CD14-positive monocyte (primary cell): Measurements from ENCODE around the gene HPSE2. TPM values are rescaled to one million over a fixed set of nuclear protein-coding genes. Genes with fewer than 3 reads are reported as not detected.

Experiments
- DNase-seq, 3 donors: peaks; one replicate each; pipeline ENCODE4 v3.0.0-alpha.2; 2011 to 2022
- H2AFZ ChIP-seq: 2 replicates; pipeline ENCODE4 v1.6.0; 2012; ENCODE audit warnings: mild to moderate bottlenecking, low read depth, low read length, inconsistent platforms; ENCODE audit not compliant: insufficient read depth, poor library complexity, severe bottlenecking
- H3K27ac ChIP-seq, 2 donors: 1 replicate in 1 of 2; 2 replicates in 1 of 2; pipeline ENCODE4 v1.5.1; 2012 to 2013; ENCODE audit warnings: low read length in 2 of 2, control low read depth in 1 of 2, inconsistent platforms in 1 of 2, low read depth in 1 of 2, mild to moderate bottlenecking in 1 of 2
- H3K27me3 ChIP-seq, 2 donors: one replicate each; pipeline versions ENCODE4 v1.6.0 to v1.6.1; 2011 to 2013; ENCODE audit warnings: low read length in 2 of 2; ENCODE audit not compliant: control insufficient read depth in 2 of 2, insufficient read depth in 2 of 2
- H3K36me3 ChIP-seq, 2 donors: replicated peaks in 1 of 2; 1 replicate in 1 of 2; 2 replicates in 1 of 2; pipeline versions ENCODE4 v1.5.1 to v1.6.1; 2012 to 2013; ENCODE audit warnings: low read length in 2 of 2, control low read depth in 1 of 2, inconsistent platforms in 1 of 2, mild to moderate bottlenecking in 1 of 2; ENCODE audit not compliant: insufficient read depth in 2 of 2, control insufficient read depth in 1 of 2
- H3K4me1 ChIP-seq, 2 donors: 1 replicate in 1 of 2; 2 replicates in 1 of 2; pipeline versions ENCODE4 v1.5.1 to v1.6.1; 2012 to 2013; ENCODE audit warnings: low read length in 2 of 2, control low read depth in 1 of 2, inconsistent platforms in 1 of 2, mild to moderate bottlenecking in 1 of 2, moderate library complexity in 1 of 2; ENCODE audit not compliant: insufficient read depth in 2 of 2, control insufficient read depth in 1 of 2
- H3K4me2 ChIP-seq: replicated peaks from 2 replicates; pipeline ENCODE3; 2012; ENCODE audit warnings: low read length, moderate library complexity, mild to moderate bottlenecking; ENCODE audit not compliant: poor library complexity, severe bottlenecking; ENCODE audit errors: extremely low read depth
- H3K4me3 ChIP-seq, 3 experiments: fragments of 200-600 bp in 1 of 3; sonication (generic) in 1 of 3; replicated peaks in 1 of 3; 1 replicate in 2 of 3; 2 replicates in 1 of 3; pipeline ENCODE4 v1.5.1; 2011 to 2013; ENCODE audit warnings: low read length in 3 of 3, mild to moderate bottlenecking in 3 of 3, control low read depth in 2 of 3, low read depth in 2 of 3, inconsistent platforms in 1 of 3, moderate library complexity in 1 of 3
- H3K79me2 ChIP-seq: 2 replicates; pipeline ENCODE4 v1.6.0; 2012; ENCODE audit warnings: mild to moderate bottlenecking, control low read depth, inconsistent platforms, low read length, moderate library complexity; ENCODE audit not compliant: insufficient read depth
- H3K9ac ChIP-seq: 2 replicates; pipeline ENCODE4 v1.6.0; 2017; ENCODE audit warnings: low read length, mild to moderate bottlenecking; ENCODE audit not compliant: insufficient read depth, poor library complexity, severe bottlenecking
- H3K9me3 ChIP-seq, 2 donors: replicated peaks in 1 of 2; 1 replicate in 1 of 2; 2 replicates in 1 of 2; pipeline versions ENCODE4 v1.5.1 to v1.6.1; 2012 to 2013; ENCODE audit warnings: low read length in 2 of 2, control low read depth in 1 of 2; ENCODE audit not compliant: control insufficient read depth in 1 of 2, insufficient read depth in 1 of 2
- H4K20me1 ChIP-seq: 2 replicates; pipeline ENCODE4 v1.6.0; 2012; ENCODE audit warnings: mild to moderate bottlenecking, low read length, control low read depth, moderate library complexity; ENCODE audit not compliant: insufficient read depth
- H3K27ac Mint-ChIP-seq, 7 donors: one replicate each; pipeline ENCODE4 v1.8.0; 2020; ENCODE audit warnings: mild to moderate bottlenecking in 7 of 7, mixed read lengths in 7 of 7, moderate library complexity in 6 of 7, inconsistent platforms in 2 of 7
- H3K27me3 Mint-ChIP-seq, 3 donors: one replicate each; pipeline ENCODE4 v1.8.0; 2021 to 2022; ENCODE audit warnings: low read depth in 3 of 3, mild to moderate bottlenecking in 3 of 3, mixed read lengths in 3 of 3, moderate library complexity in 3 of 3, inconsistent platforms in 1 of 3
- H3K36me3 Mint-ChIP-seq, 2 donors: one replicate each; pipeline ENCODE4 v1.8.0; 2020; ENCODE audit warnings: mixed read lengths in 2 of 2, inconsistent platforms in 1 of 2, mild to moderate bottlenecking in 1 of 2
- H3K4me1 Mint-ChIP-seq: one replicate; pipeline ENCODE4 v1.8.0; 2020; ENCODE audit warnings: mild to moderate bottlenecking, mixed read lengths
- H3K4me3 Mint-ChIP-seq, 2 donors: one replicate each; pipeline ENCODE4 v1.8.0; 2020; ENCODE audit warnings: mild to moderate bottlenecking in 2 of 2, mixed read lengths in 2 of 2, moderate library complexity in 1 of 2
- H3K9me3 Mint-ChIP-seq, 7 donors: one replicate each; pipeline ENCODE4 v1.8.0; 2020 to 2022; ENCODE audit warnings: mixed read lengths in 7 of 7, mild to moderate bottlenecking in 6 of 7, moderate library complexity in 6 of 7, inconsistent platforms in 2 of 7
- WGBS: methylation state at CpG from one replicate; pipeline ENCODE4 v1.1.5; 2013; ENCODE audit warnings: missing lambda C conversion rate; ENCODE audit not compliant: insufficient coverage; 5-methylcytosine and 5-hydroxymethylcytosine counted together
- intact Hi-C, 2 donors: fragments of 100-400 bp; cut with micrococcal nuclease; formaldehyde crosslinking; loops; one replicate each; pipeline versions ENCODE4 v1.15.0 to v1.15.1; 2023
- polyA plus RNA-seq, 3 donors: library from polyadenylated mRNA; depleted of rRNA in 1 of 3; unstranded in 2 of 3; stranded (reverse) in 1 of 3; fragments of 300-500 nt in 2 of 3; fragments of >200 nt in 1 of 3; fragmentation: Illumina TruSeq in 2 of 3; gene quantifications; 1 replicate in 2 of 3; 2 replicates in 1 of 3; pipeline ENCODE4 v1.2.3, GENCODE V29; 2012 to 2021
- TF ChIP-seq, protein P1 (sequence below): fragments of 200-600 bp; IDR thresholded peaks from one replicate; pipeline ENCODE4 v1.8.0; 2022; ENCODE audit warnings: antibody characterized with exemption, mild to moderate bottlenecking

HPSE2 gene
- polyA plus RNA-seq, 3 donors, result not detected

DNA sequence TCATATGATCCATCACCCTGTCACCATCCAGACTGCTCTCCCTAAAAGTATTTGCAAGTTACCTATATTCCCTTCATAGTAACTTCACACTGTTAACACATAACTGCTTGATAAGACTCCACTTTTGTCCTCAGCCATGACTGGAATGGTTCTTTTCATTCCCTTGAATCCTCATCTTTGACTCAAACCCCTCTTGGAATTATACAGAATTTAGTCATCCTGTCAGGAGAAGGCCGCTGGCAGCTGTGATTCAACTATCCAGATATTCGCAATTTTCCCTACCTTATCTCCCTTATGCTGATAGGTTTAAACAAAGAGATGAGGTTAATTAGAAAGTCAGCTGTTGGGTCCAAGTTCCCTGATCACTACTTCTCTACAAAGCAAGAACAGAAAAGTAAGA is 646.0 kb downstream of the HPSE2 start:
- Mint-ChIP-seq H3K27me3 (peaks cover 0 to 6% (median 2%) of the 10 kb centered on the region in 3 donors), H3K27ac (no peak overlapping the region), H3K4me1 (no peaks in the 10 kb centered on the region), H3K36me3 (no peaks in the 10 kb centered on the region), H3K4me3 (no peak overlapping the region), H3K9me3 (no peaks in the 10 kb centered on the region)
- intact Hi-C loops, result no loop called here
- H3K27ac ChIP-seq, result no peak overlapping the region
- no peak overlapping the region for H3K4me3 ChIP-seq
- no peaks in the 10 kb centered on the region for H3K79me2 ChIP-seq
- no peaks in the 10 kb centered on the region for H3K9me3 ChIP-seq
- no peaks in the 10 kb centered on the region for H4K20me1 ChIP-seq
- H2AFZ ChIP-seq, result no peak overlapping the region
- DNase-seq, result no peak
- WGBS, result no CpG with 5 or more reads among the region's 2 CpGs
- no peaks in the 10 kb centered on the region for H3K4me1 ChIP-seq
- no peaks in the 10 kb centered on the region for H3K36me3 ChIP-seq
- TF ChIP-seq, protein P1, sequence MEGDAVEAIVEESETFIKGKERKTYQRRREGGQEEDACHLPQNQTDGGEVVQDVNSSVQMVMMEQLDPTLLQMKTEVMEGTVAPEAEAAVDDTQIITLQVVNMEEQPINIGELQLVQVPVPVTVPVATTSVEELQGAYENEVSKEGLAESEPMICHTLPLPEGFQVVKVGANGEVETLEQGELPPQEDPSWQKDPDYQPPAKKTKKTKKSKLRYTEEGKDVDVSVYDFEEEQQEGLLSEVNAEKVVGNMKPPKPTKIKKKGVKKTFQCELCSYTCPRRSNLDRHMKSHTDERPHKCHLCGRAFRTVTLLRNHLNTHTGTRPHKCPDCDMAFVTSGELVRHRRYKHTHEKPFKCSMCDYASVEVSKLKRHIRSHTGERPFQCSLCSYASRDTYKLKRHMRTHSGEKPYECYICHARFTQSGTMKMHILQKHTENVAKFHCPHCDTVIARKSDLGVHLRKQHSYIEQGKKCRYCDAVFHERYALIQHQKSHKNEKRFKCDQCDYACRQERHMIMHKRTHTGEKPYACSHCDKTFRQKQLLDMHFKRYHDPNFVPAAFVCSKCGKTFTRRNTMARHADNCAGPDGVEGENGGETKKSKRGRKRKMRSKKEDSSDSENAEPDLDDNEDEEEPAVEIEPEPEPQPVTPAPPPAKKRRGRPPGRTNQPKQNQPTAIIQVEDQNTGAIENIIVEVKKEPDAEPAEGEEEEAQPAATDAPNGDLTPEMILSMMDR, result no peak
- no peak overlapping the region for H3K4me2 ChIP-seq
- peaks cover 0 to 2% of the 10 kb centered on the region in 2 donors for H3K27me3 ChIP-seq
- H3K9ac ChIP-seq, result no peak overlapping the region

DNA sequence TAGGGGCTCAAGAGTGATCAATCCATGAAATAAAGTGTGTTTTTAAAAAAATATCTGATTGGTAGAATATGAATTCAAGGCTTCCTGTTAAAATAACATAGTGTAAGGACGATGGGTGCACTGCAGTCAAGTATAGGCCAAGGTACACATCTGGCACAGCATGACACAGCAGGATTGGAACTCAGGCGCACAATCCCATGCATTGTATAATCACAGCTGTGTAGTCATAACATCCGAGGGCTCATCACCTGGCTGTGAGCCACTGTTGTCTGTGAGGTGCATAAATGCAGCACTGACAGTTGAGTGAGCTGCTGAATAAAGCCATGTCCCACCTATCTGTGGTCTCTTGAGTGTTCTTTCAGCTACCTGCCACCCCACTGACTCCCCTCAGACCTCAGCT is 646.6 kb downstream of the HPSE2 start:
- H3K36me3 ChIP-seq, result no peaks in the 10 kb centered on the region
- H3K36me3 Mint-ChIP-seq, result no peaks in the 10 kb centered on the region
- 100% methylated on average over 2 of the region's 3 CpGs for WGBS
- no peak overlapping the region for H3K4me3 ChIP-seq
- no peak overlapping the region for H2AFZ ChIP-seq
- H3K9me3 ChIP-seq, result no peaks in the 10 kb centered on the region
- H3K4me1 Mint-ChIP-seq, result no peaks in the 10 kb centered on the region
- H3K4me2 ChIP-seq, result no peak overlapping the region
- no peak overlapping the region for H3K27ac ChIP-seq
- no peaks in the 10 kb centered on the region for H4K20me1 ChIP-seq
- no peak overlapping the region for H3K9ac ChIP-seq
- H3K27ac Mint-ChIP-seq, result no peak overlapping the region
- TF ChIP-seq, protein P1, result no peak
- H3K4me3 Mint-ChIP-seq, result no peak overlapping the region
- H3K27me3 Mint-ChIP-seq, result peaks cover 0 to 6% (median 4%) of the 10 kb centered on the region in 3 donors
- no peaks in the 10 kb centered on the region for H3K4me1 ChIP-seq
- DNase-seq, result no peak
- H3K27me3 ChIP-seq, result peaks cover 0 to 2% of the 10 kb centered on the region in 2 donors
- intact Hi-C loops, result no loop called here
- H3K79me2 ChIP-seq, result no peaks in the 10 kb centered on the region
- H3K9me3 Mint-ChIP-seq, result no peaks in the 10 kb centered on the region
